GM12878 (cell line): ENCODE results near the gene CD2.

Source experiments
- ATF3 ChIP-seq: IDR thresholded peaks from 2 replicates; pipeline ENCODE4 v1.6.1; 2011; ENCODE audit warnings: low read depth, mild to moderate bottlenecking, low read length, moderate library complexity, borderline replicate concordance; ENCODE audit errors: extremely low read depth
- BRCA1 ChIP-seq: IDR thresholded peaks from 2 replicates; pipeline ENCODE4 v1.6.1; 2011; ENCODE audit warnings: low read depth, low read length, improper control_type of control experiment
- CBX5 ChIP-seq: sonication (generic); IDR thresholded peaks from 2 replicates; pipeline ENCODE4 v1.6.1; 2016; ENCODE audit warnings: low read depth, moderate library complexity, mild to moderate bottlenecking, inconsistent platforms
- CTCF ChIP-seq, 3 experiments: IDR thresholded peaks in 2 of 3; conservative IDR thresholded peaks in 1 of 3; 2 replicates each; pipeline ENCODE4 v1.5.1; 2011; ENCODE audit warnings: low read depth in 3 of 3, low read length in 3 of 3, mild to moderate bottlenecking in 3 of 3, control low read depth in 2 of 3, moderate library complexity in 2 of 3, inconsistent platforms in 1 of 3, mixed read lengths in 1 of 3; ENCODE audit not compliant: control insufficient read depth in 2 of 3, insufficient read depth in 1 of 3; ENCODE audit errors: extremely low read depth in 1 of 3
- HDAC2 ChIP-seq: fragments of 200-600 bp; sonication (generic); IDR thresholded peaks from 2 replicates; pipeline ENCODE4 v1.6.1; 2017
- NFYA ChIP-seq: IDR thresholded peaks from 2 replicates; pipeline ENCODE4 v1.6.1; 2011; ENCODE audit warnings: low read depth, mild to moderate bottlenecking, low read length, improper control_type of control experiment, borderline replicate concordance
- POLR2A ChIP-seq: IDR thresholded peaks from 2 replicates; pipeline ENCODE4 v1.6.1; 2011; ENCODE audit warnings: low read depth, mild to moderate bottlenecking, low read length
- RBBP5 ChIP-seq: fragments of 200-600 bp; sonication (generic); conservative IDR thresholded peaks from 2 replicates; pipeline ENCODE4 v1.6.1; 2016
- RELB ChIP-seq: fragments of 450-650 bp; IDR thresholded peaks from 2 replicates; pipeline ENCODE4 v1.6.1; 2017; ENCODE audit warnings: low read depth, mild to moderate bottlenecking, moderate library complexity
- RFX5 ChIP-seq: IDR thresholded peaks from 2 replicates; pipeline ENCODE4 v1.6.1; 2011; ENCODE audit warnings: low read depth, low read length, improper control_type of control experiment
- SIX5 ChIP-seq: IDR thresholded peaks from 2 replicates; pipeline ENCODE4 v1.6.1; 2011; ENCODE audit warnings: mild to moderate bottlenecking, low read depth, low read length, moderate library complexity; ENCODE audit not compliant: severe bottlenecking
- TAF1 ChIP-seq: IDR thresholded peaks from 2 replicates; pipeline ENCODE4 v1.6.1; 2011; ENCODE audit warnings: mild to moderate bottlenecking, low read depth, low read length, borderline replicate concordance
- ZBTB11 ChIP-seq: fragments of 450-650 bp; formaldehyde crosslinking; IDR thresholded peaks from 2 replicates; pipeline ENCODE4 v1.5.0; 2022; ENCODE audit warnings: mild to moderate bottlenecking, missing genetic modification characterization
- ZNF274 ChIP-seq: IDR thresholded peaks from one replicate; pipeline ENCODE4 v1.8.0; 2011; ENCODE audit not compliant: insufficient read length, insufficient read depth

- no peak for TF ChIP-seq RBBP5
- no peak for TF ChIP-seq RFX5
- TF ChIP-seq POLR2A = no peak
- TF ChIP-seq CTCF (IDR thresholded peaks at IDR 0.05 in 2 of 3, conservative IDR thresholded peaks at IDR 0.05 in 1 of 3; ENCODE audit: control insufficient read depth in 2 of 3, extremely low read depth in 1 of 3, insufficient read depth in 1 of 3, low read depth in 3 of 3, low read length in 3 of 3) = no peak
- TF ChIP-seq HDAC2 = no peak
- no peak for TF ChIP-seq ZNF274
- TF ChIP-seq BRCA1 = no peak
- no peak for TF ChIP-seq ATF3
- no peak for TF ChIP-seq CBX5
- TF ChIP-seq ZBTB11 (CRISPR knock-in tag) = no peak
- no peak for TF ChIP-seq TAF1
- no peak for TF ChIP-seq SIX5
- TF ChIP-seq RELB = no peak
- no peak for TF ChIP-seq NFYA
These were observed 20.5 kb upstream of the CD2 start for GRCh38 chr1:116733476-116734365.
